EH (cell line): Measurements from ENCODE around the gene SLC22A5.
"Not testable (repeated sequence)": the region's sequence is repeated elsewhere in the genome, so short reads cannot be mapped to it uniquely, and the experiment has no call there.

ENCODE experiments used
- DNase-seq: peaks from one replicate; pipeline ENCODE4 v3.0.0-alpha.2; 2015; ENCODE audit warnings: low read depth

SLC22A5 gene

GRCh38 chr5:132413567-132413966, 44.1 kb downstream of the SLC22A5 start:
- DNase-seq, result no peak

- peak; percentile 77 for DNase-seq
These were observed 45.3 kb downstream of the SLC22A5 start for GRCh38 chr5:132414634-132415378.

- not testable (repeated sequence) for DNase-seq
These were observed 46.0 kb downstream of the SLC22A5 start for GRCh38 chr5:132415516-132415915.

- DNase-seq, result no peak
These were observed 46.9 kb downstream of the SLC22A5 start for GRCh38 chr5:132416306-132417009.

GRCh38 chr5:132417010-132417439, 47.5 kb downstream of the SLC22A5 start:
- no peak for DNase-seq

- no peak for DNase-seq
These were observed 48.0 kb downstream of the SLC22A5 start for GRCh38 chr5:132417461-132417860.

GRCh38 chr5:132417889-132418485, 48.5 kb downstream of the SLC22A5 start:
- DNase-seq, result no peak

- DNase-seq, result peak; percentile 32
These were observed 49.4 kb downstream of the SLC22A5 start for GRCh38 chr5:132418881-132419280.

- peak; percentile 80 for DNase-seq
These were observed 50.3 kb downstream of the SLC22A5 start for GRCh38 chr5:132419502-132420468.

GRCh38 chr5:132420706-132421272, 51.3 kb downstream of the SLC22A5 start:
- peak; percentile 26 for DNase-seq

GRCh38 chr5:132421462-132421861, 52.0 kb downstream of the SLC22A5 start:
- no peak for DNase-seq

- DNase-seq, result peak; percentile 66
These were observed 53.4 kb downstream of the SLC22A5 start for GRCh38 chr5:132422720-132423437.

- no peak for DNase-seq
These were observed 54.0 kb downstream of the SLC22A5 start for GRCh38 chr5:132423438-132423898.

GRCh38 chr5:132424167-132424880, 54.8 kb downstream of the SLC22A5 start:
- DNase-seq, result no peak

- DNase-seq, result peak; percentile 91
These were observed 55.8 kb downstream of the SLC22A5 start for GRCh38 chr5:132425009-132425937.

- no peak for DNase-seq
These were observed 56.5 kb downstream of the SLC22A5 start for GRCh38 chr5:132425975-132426524.

GRCh38 chr5:132426525-132427138, 57.1 kb downstream of the SLC22A5 start:
- peak; percentile 95 for DNase-seq
